Measurements from ENCODE around the gene SLC35F1.

The SLC35F1 gene

DNA sequence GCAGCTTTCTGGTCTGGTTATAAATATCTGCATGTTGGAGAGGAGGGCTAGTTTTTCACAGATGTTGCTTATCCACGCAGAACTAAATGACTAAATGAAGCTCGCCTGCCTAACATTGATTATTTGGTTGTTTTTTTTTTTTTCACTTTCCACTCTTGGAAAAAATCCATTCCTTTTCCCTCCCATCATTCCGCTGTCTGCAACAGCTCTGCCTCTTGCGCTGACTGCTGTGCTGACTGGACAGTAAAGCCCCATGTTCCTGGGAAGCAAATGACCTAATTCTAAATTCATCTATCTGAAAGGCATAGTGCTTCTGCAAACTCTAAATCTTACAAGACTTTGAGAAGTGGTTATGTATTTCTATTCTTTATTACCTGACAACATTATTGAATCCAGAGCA lies 385.5 kb downstream of the SLC35F1 start:
- no peak overlapping the region for H3K4me3 ChIP-seq (ENCODE audit: low read length)
- no peak for TF ChIP-seq ZNF274 (IDR thresholded peaks at IDR 0.05; ENCODE audit: low read depth, low read length)

DNA sequence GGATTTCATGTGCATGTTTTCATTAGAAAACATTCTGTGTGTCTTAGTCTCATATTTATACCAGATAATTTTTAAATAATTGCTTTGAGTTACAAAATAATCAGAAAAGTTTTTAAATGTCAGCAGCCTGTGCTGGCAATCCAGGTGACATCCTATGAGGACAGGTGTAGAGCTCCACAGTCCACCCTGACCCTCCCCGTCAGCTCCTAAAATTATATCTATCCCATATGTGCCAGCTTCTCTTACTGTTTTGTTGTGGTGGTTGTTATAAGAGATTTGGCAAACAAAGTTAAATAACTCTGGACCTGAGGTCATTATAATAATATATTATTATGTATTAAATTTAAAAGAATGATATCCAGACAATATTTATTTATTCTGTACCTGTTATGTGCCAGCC lies 387.8 kb downstream of the SLC35F1 start:
- no peak overlapping the region for H3K4me3 ChIP-seq (ENCODE audit: low read length)
- TF ChIP-seq ZNF274 (IDR thresholded peaks at IDR 0.05; ENCODE audit: low read depth, low read length) = no peak

DNA sequence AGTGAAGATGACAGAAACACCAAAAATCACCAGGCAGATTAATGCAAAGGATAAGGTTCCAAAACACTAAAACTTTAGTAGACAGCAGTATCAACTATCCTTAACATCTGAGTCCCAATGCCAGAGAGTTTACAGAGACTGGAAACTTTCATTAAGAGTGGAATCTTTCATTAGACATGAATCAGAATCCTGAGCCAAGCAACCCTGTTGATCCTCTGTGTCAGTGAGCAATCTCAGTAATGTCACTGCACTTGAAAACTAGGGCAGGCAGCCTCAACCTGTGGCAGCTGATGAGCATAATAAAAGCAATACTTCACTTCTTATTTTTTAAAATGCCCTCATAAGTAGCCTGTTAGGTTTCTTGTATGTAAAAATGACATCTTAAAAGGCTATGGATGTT lies 388.3 kb downstream of the SLC35F1 start:
- no peak for TF ChIP-seq ZNF274 (IDR thresholded peaks at IDR 0.05; ENCODE audit: low read depth, low read length)
- no peak overlapping the region for H3K4me3 ChIP-seq (ENCODE audit: low read length)

DNA sequence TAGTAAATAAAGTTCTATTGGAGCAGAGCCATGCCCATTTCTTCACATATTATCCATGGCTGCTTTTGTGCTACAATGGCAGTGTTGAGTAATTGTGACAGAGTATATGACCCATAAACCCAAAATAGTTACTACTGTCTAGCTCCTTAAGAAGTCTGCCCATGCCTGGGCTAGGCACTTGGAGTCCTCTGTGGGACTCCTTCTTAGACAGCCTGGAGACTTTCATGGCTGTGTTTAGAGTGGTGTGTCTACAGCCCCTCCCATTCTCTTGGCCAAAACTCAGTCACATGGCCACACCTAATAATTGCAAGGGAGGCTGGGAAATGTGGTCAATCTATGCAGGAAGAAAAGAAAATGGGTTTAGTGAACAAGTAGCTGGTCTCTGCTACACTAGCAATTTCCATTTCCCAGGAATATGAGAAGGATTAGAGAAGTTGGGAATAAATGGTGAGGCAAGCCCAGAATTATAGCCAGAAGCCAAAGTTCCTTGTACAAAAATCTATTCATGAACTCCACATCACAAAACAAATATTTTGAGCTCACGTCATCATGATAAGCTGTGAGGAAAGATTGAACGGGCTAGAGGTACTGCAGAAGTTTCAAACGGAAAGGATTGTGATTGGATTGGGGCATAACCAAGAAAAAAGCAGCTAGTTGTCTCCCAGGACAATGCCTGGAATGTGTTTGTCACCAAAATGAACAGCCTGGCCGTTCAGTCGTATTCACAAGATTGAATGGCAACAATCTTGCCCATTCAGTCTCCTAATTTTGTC lies 389.3 kb downstream of the SLC35F1 start:
- no peak overlapping the region for H3K4me3 ChIP-seq (ENCODE audit: low read length)
- no peak for TF ChIP-seq ZNF274 (IDR thresholded peaks at IDR 0.05; ENCODE audit: low read depth, low read length)

DNA sequence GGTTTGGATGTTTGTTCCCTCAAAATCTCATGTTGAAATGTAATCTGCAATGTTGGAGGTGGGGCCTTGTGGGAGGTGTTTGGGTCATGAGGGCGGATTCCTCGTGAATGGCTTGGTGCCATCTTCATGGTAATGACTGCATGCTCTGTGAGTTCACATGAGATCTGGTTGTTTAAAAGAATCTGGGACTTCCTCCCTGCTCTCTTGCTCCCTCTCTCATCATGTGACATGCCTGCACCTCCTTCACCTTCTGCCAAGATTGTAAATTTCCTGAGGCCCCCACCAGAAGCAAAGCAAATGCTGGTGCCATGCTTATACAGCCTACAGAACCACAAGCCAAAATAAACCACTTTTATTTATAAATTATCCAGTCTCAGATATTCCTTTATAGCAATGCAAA lies 390.8 kb downstream of the SLC35F1 start:
- H3K4me3 ChIP-seq (ENCODE audit: low read length) = no peak overlapping the region
- no peak for TF ChIP-seq ZNF274 (IDR thresholded peaks at IDR 0.05; ENCODE audit: low read depth, low read length)

DNA sequence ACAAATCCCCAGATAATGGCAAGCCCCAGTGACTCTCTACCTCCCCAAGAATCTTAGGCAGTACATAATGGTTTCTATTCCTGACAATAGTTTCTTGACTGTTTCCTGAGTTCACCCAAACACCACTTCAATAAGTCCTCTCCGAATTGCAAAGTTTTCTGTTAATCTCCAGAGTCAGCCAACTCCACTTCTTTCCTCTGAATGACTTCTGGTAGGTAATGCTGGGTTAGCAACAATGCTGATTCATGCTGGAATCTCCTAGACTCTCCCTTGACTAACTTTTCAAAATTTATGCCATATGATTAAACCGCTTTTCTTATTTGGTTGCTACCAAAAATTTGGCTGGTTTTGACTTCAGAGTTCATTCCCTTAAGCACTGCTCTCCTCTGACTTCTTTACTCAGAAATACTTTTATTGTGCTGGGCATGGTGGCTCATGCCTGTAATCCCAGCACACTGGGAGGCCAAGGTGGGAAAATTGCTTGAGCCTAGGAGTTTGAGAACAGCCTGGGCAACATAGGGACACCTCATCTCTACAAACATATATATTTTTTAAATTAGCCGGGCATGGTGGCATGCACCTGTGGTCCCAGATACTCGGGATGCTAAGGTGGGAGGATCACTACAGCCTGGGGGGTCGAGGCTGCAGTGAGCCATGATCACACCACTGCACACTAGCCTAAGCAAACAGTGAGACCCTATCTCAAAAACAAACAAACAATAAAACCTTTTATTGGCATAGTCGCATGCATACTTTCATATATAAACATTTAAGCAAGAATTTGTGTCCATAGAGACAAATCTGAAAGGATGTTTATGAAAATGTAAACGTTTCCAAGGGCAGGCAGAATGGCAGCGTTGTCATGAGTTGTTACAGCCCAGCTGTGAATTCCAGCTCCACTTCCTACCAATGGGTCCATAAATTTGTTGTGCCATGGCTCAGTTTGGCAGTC lies 391.7 kb downstream of the SLC35F1 start:
- H3K4me3 ChIP-seq (ENCODE audit: low read length) = no peak overlapping the region
- TF ChIP-seq ZNF274 (IDR thresholded peaks at IDR 0.05; ENCODE audit: low read depth, low read length) = no peak

DNA sequence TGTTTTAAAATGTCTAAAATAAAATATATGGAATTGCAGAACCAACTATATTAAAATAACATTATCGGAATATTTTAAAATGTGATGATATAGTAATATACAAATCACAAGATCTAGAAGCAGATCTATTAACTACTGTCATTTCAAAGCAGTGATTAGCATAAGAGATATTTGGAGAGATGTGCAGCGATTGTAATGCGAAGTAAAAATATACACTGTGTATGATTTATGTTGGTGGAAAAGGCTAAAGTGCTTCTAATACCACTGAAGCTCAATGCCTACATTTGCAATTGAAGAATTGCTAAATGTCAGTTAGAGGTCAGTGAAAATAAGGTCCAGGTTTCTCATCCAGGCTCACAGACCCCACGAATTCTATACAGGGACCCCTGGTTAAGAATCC lies 392.4 kb downstream of the SLC35F1 start:
- no peak overlapping the region for H3K4me3 ChIP-seq (ENCODE audit: low read length)
- TF ChIP-seq ZNF274 (IDR thresholded peaks at IDR 0.05; ENCODE audit: low read depth, low read length) = no peak

DNA sequence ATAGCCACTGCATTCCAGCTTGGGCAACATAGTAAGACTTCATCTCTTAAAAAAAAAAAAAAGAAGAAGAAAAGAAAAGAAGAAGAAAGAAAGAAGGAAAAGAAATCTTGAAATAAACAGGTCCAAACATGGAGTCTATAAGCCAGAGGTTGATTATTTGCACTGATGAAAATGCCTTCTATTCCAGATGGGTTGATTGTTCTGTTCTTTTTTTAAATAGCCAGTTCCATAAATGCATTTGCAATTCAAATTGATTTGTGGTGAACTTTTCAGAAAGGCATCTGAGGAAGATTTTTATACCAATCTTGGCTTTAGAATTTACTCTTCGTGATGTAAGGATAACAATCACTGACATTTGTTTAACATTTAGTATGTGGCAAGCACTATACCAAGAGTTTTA lies 397.3 kb downstream of the SLC35F1 start:
- H3K4me3 ChIP-seq (ENCODE audit: low read length) = no peak overlapping the region
- no peak for TF ChIP-seq ZNF274 (IDR thresholded peaks at IDR 0.05; ENCODE audit: low read depth, low read length)

DNA sequence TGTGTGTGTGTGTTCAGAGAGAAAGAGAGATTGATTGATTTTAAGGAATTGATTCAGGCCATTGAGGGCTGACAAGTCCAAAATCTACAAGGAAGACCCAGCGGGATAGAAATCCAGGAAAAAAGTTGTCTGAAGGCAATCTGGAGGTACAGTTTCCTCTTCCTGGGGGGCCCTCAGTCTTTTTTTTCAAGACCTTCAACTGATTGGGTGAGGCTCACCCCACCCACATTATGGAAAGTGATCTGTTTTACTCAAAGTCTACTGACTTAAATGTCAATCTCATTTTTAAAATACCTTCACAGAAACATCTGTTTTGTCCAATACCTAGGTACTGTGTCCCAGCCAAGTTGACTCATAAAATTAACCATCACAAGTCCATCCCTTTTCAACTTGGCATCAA lies 398.0 kb downstream of the SLC35F1 start:
- TF ChIP-seq ZNF274 (IDR thresholded peaks at IDR 0.05; ENCODE audit: low read depth, low read length) = no peak
- H3K4me3 ChIP-seq (ENCODE audit: low read length) = no peak overlapping the region

DNA sequence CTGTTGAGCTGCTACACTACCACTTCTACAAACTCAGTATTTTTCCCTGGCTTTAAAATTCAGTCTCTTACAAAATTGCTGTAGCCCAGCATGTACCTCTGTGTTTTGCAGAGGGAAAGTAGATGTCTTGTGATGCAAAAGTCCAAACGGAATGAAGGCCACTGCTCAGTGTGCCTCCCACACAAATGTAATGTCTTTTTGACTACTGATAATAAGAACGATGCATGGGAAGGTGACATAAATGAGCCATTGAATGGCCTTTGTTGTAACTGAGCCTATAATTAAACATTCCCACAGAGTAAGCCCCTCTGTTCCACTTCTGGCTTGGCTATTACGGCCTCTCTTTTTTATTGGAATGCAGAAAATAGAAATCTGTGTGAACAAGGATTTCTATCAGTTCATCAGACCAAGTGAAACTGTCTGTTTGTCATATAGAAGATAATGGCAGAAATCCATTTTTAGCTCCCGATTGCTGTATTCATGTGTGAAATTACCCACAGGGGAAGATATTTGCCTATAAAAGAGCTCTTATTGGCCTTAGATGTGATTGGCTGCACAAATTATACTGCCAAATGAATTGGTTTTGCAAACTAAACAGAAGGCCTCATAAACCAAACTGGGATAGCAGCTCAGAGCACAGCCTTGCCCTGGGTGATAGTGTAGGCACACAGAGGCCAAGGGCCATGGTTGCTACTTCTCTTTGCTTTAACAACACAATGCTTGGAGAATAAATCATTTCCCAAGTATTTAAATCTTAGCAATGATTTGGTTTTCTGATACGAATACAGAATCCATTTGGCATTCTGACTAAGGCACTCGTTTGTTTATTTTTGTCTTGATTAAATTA lies 399.6 kb downstream of the SLC35F1 start:
- TF ChIP-seq ZNF274 (IDR thresholded peaks at IDR 0.05; ENCODE audit: low read depth, low read length) = no peak
- no peak overlapping the region for H3K4me3 ChIP-seq (ENCODE audit: low read length)

DNA sequence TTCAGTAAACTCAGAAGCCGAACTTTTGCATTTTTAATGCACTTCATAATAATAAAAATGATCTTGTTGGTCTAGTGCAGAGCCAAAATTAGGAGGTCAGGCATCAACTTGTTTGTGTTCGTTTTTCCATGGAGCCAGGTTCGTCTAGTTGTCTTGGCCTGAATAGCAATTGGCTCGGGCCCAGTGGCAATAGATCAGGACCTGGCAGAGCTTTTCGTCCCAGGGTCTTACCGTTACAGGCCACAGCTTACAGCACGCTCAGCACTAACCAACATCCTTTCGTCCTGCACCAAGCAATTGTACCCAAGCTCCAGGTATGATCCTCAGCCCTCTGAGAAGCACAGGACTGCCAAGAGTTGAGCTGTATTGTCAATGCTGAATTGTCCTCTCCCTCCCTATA lies 400.5 kb downstream of the SLC35F1 start:
- no peak overlapping the region for H3K4me3 ChIP-seq (ENCODE audit: low read length)
- TF ChIP-seq ZNF274 (IDR thresholded peaks at IDR 0.05; ENCODE audit: low read depth, low read length) = no peak

DNA sequence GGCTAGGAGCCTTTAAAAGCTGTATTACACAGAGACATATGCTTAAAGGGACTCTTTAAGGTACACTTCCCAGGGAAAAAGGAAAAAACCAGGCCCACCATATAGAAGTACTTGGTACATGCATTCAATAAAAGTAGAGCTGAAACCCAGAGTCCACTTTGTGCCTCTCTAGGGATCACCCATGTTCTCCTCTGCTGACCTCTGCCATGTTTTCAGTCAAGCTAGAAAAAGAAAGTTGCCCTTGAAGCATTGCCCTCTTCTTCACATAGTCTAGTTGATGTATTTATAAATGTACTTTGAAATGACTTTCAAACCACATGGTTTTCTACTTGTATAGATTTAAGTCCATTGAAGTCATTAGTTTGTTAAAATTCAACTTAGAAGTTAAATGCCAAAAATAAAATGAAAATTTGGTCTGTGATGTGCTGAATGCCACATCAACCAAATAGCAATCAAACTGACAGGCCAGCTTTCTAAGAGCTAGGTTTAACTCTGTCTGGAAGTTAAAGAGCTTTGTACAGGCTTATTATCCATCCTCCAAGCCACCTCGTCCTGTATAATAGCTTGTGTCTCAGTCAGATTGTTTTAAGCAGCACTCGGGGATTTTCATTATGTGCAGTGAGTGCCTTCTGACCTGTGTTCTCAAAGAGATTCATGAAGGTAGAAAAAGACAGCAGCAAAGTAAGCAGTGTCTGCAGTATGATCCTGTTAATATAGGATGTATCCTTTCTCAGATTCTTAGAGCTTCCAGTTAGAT lies 402.5 kb downstream of the SLC35F1 start:
- no peak overlapping the region for H3K4me3 ChIP-seq (ENCODE audit: low read length)
- TF ChIP-seq ZNF274 (IDR thresholded peaks at IDR 0.05; ENCODE audit: low read depth, low read length) = no peak

DNA sequence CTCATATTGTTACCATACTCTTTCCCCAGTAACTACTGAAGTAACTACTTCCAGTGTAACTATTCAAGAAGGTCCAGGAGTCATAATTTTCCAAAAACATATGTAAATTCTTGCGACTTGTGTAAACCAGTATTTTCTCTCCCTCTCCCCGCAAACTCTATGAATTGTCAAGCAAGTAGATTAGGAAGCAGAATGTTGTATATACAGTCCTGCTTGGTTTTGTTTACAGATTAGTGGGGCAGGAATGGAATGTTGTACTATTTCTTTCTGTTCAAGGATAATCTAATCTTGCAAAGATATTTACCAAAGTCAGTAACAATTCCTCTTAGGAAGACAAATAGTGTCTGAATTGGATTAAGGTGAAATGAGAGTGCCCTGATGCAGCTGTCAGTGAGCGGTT lies 406.1 kb downstream of the SLC35F1 start:
- TF ChIP-seq ZNF274 (IDR thresholded peaks at IDR 0.05; ENCODE audit: low read depth, low read length) = no peak
- H3K4me3 ChIP-seq (ENCODE audit: low read length) = no peak overlapping the region

All from GM08714 (cell line).